HG03457 (cell line): Measurements from ENCODE around the gene MPND.

ENCODE experiments used
- ATAC-seq: cut with Tn5 transposase; IDR thresholded peaks from one replicate; pipeline ENCODE4 v1.9.1; 2021; ENCODE audit warnings: moderate number of reproducible peaks; ENCODE audit not compliant: unreplicated experiment

Gene MPND

GRCh38 chr19:4363571-4364304, 20.4 kb downstream of the MPND start:
- ATAC-seq = no peak

- no peak for ATAC-seq
Observed at GRCh38 chr19:4365341-4365740, 22.0 kb downstream of the MPND start.

- ATAC-seq = no peak
Observed at GRCh38 chr19:4365791-4366665, 22.7 kb downstream of the MPND start.

GRCh38 chr19:4366666-4367335, 23.4 kb downstream of the MPND start:
- no peak for ATAC-seq

- no peak for ATAC-seq
Observed at GRCh38 chr19:4367336-4367723, 24.0 kb downstream of the MPND start.

- ATAC-seq = no peak
Observed at GRCh38 chr19:4367781-4368127, 24.4 kb downstream of the MPND start.

GRCh38 chr19:4368128-4368820, 24.9 kb downstream of the MPND start:
- ATAC-seq = no peak

- ATAC-seq = peak; percentile 42
Observed at GRCh38 chr19:4369109-4369887, 25.9 kb downstream of the MPND start.

- peak; percentile 18 for ATAC-seq
Observed at GRCh38 chr19:4369888-4370260, 26.5 kb downstream of the MPND start.

GRCh38 chr19:4370418-4371041, 27.2 kb downstream of the MPND start:
- ATAC-seq = no peak

- ATAC-seq = no peak
Observed at GRCh38 chr19:4371247-4372164, 28.1 kb downstream of the MPND start.

GRCh38 chr19:4372165-4373012, 29.0 kb downstream of the MPND start:
- no peak for ATAC-seq

- ATAC-seq = no peak
Observed at GRCh38 chr19:4373013-4373367, 29.6 kb downstream of the MPND start.

GRCh38 chr19:4373601-4374497, 30.5 kb downstream of the MPND start:
- ATAC-seq = no peak

- ATAC-seq = no peak
Observed at GRCh38 chr19:4374498-4375163, 31.3 kb downstream of the MPND start.

GRCh38 chr19:4375164-4376027, 32.0 kb downstream of the MPND start:
- no peak for ATAC-seq
